Suprapubic skin (tissue), 4 donors: ENCODE measurements around the gene TECPR2. TPM values are rescaled to one million over a fixed set of nuclear protein-coding genes. Genes with fewer than 3 reads are reported as not detected.
A peak's percentile ranks its signal among the peaks of the same experiment; 100 is the strongest.
"Not testable (repeated sequence)": the region's sequence is repeated elsewhere in the genome, so short reads cannot be mapped to it uniquely, and the experiment has no call there.

Source experiments
- DNase-seq, 2 donors: peaks; one replicate each; pipeline ENCODE4 v3.0.0-alpha.2; 2019; ENCODE audit warnings: low spot score in 2 of 2
- H3K27ac ChIP-seq: fragments of 200-600 bp; sonication (generic); one replicate; pipeline ENCODE4 v1.5.1; 2019
- H3K27me3 ChIP-seq: fragments of 200-600 bp; sonication (generic); one replicate; pipeline ENCODE4 v1.5.1; 2019
- H3K36me3 ChIP-seq: fragments of 200-600 bp; sonication (generic); one replicate; pipeline ENCODE4 v1.5.1; 2019
- H3K4me1 ChIP-seq: fragments of 200-600 bp; sonication (generic); one replicate; pipeline ENCODE4 v1.5.1; 2019
- H3K4me3 ChIP-seq: fragments of 200-600 bp; sonication (generic); one replicate; pipeline ENCODE4 v1.5.1; 2019; ENCODE audit warnings: mild to moderate bottlenecking
- H3K9me3 ChIP-seq: fragments of 200-600 bp; sonication (generic); one replicate; pipeline ENCODE4 v1.5.1; 2019
- EP300 ChIP-seq: sonication (generic); formaldehyde crosslinking; IDR thresholded peaks from one replicate; pipeline ENCODE4 v1.6.1; 2017; ENCODE audit warnings: antibody characterized with exemption
- POLR2A ChIP-seq, 2 donors: fragments of 450-650 bp; IDR thresholded peaks; one replicate each; pipeline ENCODE4 v1.6.1; 2017; ENCODE audit warnings: antibody characterized with exemption in 2 of 2, mild to moderate bottlenecking in 2 of 2, moderate library complexity in 2 of 2
- POLR2AphosphoS5 ChIP-seq, 3 donors: sonication (generic); formaldehyde crosslinking; IDR thresholded peaks; one replicate each; pipeline ENCODE4 v1.6.1; 2017; ENCODE audit warnings: antibody characterized with exemption in 3 of 3
- WGBS: methylation state at CpG from one replicate; pipeline ENCODE4 v1.1.5; 2018; 5-methylcytosine and 5-hydroxymethylcytosine counted together
- total RNA-seq, 4 donors: library from RNA; depleted of rRNA; stranded (reverse); fragments of >200 nt; gene quantifications; one replicate each; pipeline ENCODE4 v1.1.0, GENCODE V29; 2016
- TF ChIP-seq, protein P1 (sequence below), 2 donors: fragments of 200-600 bp in 1 of 2; fragments of 450-650 bp in 1 of 2; sonication (generic) in 1 of 2; IDR thresholded peaks; one replicate each; pipeline ENCODE4 v1.5.1; 2016 to 2019; ENCODE audit warnings: antibody characterized with exemption in 2 of 2, mild to moderate bottlenecking in 1 of 2, moderate library complexity in 1 of 2

The TECPR2 gene
- total RNA-seq, 4 donors from 2014 or later = 12.1 to 22.6 (median 16.8) TPM

DNA sequence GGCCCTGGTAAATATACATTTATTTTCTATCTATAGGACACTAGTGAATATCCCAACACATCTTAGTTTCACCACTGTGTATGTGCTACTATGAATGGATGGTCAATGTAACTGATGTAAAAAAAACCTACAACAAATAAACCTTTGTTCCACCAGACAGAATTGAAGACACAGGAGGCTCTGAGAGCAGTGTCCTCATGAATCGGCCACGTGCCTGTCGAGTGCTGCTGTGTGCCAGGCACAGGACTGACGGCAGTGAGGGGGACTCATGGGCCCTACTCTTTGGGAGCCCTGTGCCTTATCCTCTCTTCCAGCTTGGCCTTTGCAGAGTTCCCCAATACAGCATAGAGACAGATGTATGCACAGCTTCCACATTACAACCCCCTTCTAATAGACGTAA, 18.3 kb upstream of the TECPR2 start:
- Histone ChIP-seq H3K4me3 (no peak overlapping the region), H3K27me3 (no peaks in the 10 kb centered on the region), H3K9me3 (no peaks in the 10 kb centered on the region), H3K4me1 (no peaks in the 10 kb centered on the region), H3K27ac (no peak overlapping the region), H3K36me3 (peaks cover 99% of the 10 kb centered on the region)
- no peak for DNase-seq
- TF ChIP-seq, protein P1, sequence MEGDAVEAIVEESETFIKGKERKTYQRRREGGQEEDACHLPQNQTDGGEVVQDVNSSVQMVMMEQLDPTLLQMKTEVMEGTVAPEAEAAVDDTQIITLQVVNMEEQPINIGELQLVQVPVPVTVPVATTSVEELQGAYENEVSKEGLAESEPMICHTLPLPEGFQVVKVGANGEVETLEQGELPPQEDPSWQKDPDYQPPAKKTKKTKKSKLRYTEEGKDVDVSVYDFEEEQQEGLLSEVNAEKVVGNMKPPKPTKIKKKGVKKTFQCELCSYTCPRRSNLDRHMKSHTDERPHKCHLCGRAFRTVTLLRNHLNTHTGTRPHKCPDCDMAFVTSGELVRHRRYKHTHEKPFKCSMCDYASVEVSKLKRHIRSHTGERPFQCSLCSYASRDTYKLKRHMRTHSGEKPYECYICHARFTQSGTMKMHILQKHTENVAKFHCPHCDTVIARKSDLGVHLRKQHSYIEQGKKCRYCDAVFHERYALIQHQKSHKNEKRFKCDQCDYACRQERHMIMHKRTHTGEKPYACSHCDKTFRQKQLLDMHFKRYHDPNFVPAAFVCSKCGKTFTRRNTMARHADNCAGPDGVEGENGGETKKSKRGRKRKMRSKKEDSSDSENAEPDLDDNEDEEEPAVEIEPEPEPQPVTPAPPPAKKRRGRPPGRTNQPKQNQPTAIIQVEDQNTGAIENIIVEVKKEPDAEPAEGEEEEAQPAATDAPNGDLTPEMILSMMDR (IDR thresholded peaks at IDR 0.05) = no peak
- TF ChIP-seq POLR2AphosphoS5 (IDR thresholded peaks at IDR 0.05) (no peak), POLR2A (IDR thresholded peaks at IDR 0.05) (no peak), EP300 (no peak)
- WGBS = 74% methylated on average over 5 of the region's 5 CpGs

DNA sequence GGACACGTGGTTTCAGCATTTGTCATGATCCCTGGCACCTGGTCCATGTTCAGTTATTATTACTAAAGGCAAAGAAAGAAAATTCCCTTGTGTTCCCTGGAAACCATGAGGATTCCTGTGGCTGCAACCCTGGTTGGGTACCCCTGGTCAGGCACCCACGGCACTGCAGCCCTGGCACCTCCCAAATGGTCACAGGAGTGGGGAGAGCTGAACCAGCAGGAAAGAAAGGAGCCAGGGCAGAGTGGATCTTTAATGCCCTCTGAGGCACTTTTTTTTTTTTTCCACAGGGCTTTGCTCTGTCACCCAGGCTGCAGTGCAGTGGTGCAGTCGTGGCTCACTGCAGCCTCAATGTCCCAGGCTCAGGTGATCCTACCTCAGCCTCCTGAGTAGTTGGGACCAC, 17.5 kb upstream of the TECPR2 start:
- no peaks in the 10 kb centered on the region for H3K27me3 ChIP-seq
- no peaks in the 10 kb centered on the region for H3K9me3 ChIP-seq
- WGBS = 84% methylated on average over 3 of the region's 3 CpGs
- H3K27ac ChIP-seq = no peak overlapping the region
- H3K4me3 ChIP-seq = no peak overlapping the region
- no peak for TF ChIP-seq POLR2A (IDR thresholded peaks at IDR 0.05)
- no peak for TF ChIP-seq EP300
- DNase-seq = no peak
- H3K4me1 ChIP-seq = no peaks in the 10 kb centered on the region
- peaks cover 96% of the 10 kb centered on the region for H3K36me3 ChIP-seq

DNA sequence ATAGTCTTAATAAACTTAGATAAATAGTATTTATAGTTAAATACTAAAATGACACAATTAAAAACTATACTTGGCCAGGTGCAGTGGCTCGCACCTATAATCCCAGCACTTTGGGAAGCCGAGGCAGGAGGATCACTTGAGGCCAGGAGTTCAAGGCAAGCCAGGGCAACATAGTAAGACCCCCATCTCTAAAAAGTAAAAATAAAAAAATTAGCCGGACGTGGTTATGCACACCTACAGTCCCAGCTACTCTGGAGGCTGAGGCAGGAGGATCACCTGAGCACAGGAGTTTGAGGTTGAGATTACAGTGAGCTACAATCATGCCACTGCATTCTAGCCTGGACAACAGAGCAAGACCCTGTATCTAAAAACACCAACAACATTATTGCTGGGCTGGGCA, 16.1 kb upstream of the TECPR2 start:
- WGBS = 96% methylated on average over 4 of the region's 4 CpGs

DNA sequence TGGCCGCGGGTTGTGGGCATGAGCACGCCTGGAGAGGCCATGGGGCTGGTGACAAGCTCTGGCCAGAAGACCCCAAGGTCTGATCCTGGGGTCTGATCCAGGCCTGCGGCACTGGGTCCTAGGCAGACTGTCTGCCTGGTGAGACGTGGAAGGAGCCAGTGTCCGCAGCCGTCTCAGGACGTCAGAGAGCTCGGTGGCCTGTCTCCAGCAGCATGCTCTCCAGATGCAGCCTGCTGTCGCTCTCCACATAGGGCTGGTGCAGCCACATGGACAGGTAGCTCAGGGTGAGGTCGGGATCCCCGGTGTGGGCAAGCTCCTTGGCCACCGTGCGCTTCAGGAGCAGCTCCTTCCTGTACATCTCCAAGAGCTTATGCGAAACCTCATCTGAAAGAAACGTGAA, 14.4 kb upstream of the TECPR2 start:
- Histone ChIP-seq H3K4me3 (no peak overlapping the region), H3K4me1 (peaks cover 3% of the 10 kb centered on the region), H3K36me3 (peaks cover 89% of the 10 kb centered on the region), H3K9me3 (no peaks in the 10 kb centered on the region), H3K27ac (no peak overlapping the region), H3K27me3 (no peaks in the 10 kb centered on the region)
- peak in 1 of 2 donors; percentile 50 for DNase-seq
- no peak for TF ChIP-seq POLR2AphosphoS5 (IDR thresholded peaks at IDR 0.05)
- TF ChIP-seq, protein P1 (IDR thresholded peaks at IDR 0.05) = no peak
- 92% methylated on average over 15 of the region's 16 CpGs for WGBS

More for the DNA sequence above, 16.1 kb upstream of the TECPR2 start:
- H3K4me3 ChIP-seq = no peak overlapping the region
- no peak overlapping the region for H3K27ac ChIP-seq
- peaks cover under 1% of the 10 kb centered on the region for H3K4me1 ChIP-seq
- no peaks in the 10 kb centered on the region for H3K27me3 ChIP-seq
- peaks cover 88% of the 10 kb centered on the region for H3K36me3 ChIP-seq
- TF ChIP-seq POLR2AphosphoS5 (IDR thresholded peaks at IDR 0.05) = no peak
- no peak for DNase-seq
- H3K9me3 ChIP-seq = no peaks in the 10 kb centered on the region

DNA sequence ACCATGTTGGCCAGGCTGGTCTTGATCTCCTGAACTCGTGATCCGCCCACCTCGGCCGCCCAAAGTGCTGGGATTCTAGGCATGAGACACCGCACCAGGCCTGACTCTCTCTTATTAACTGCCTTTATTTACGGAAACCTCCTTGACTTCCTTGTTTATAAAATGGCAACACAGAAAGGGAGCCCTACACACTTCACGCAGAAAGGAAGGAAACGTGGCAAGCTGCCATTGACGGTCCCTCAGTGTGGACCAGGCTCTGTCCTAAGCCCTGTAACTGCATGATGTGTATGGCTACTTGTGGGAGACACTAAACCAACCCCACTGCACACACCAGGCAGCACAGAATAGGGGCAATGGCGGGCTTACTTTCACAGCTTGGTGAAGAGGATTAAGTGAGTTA, 11.7 kb upstream of the TECPR2 start:
- TF ChIP-seq, protein P1 (IDR thresholded peaks at IDR 0.05) = no peak
- TF ChIP-seq POLR2AphosphoS5 (IDR thresholded peaks at IDR 0.05) (no peak), POLR2A (IDR thresholded peaks at IDR 0.05) (no peak), EP300 (no peak)
- no peak for DNase-seq
- H3K36me3 ChIP-seq = peaks cover 88% of the 10 kb centered on the region
- H3K27me3 ChIP-seq = no peaks in the 10 kb centered on the region
- H3K27ac ChIP-seq = peak overlapping the region; percentile 24
- 89% methylated on average over 10 of the region's 10 CpGs for WGBS
- no peaks in the 10 kb centered on the region for H3K9me3 ChIP-seq
- no peak overlapping the region for H3K4me3 ChIP-seq
- peaks cover 3% of the 10 kb centered on the region for H3K4me1 ChIP-seq

DNA sequence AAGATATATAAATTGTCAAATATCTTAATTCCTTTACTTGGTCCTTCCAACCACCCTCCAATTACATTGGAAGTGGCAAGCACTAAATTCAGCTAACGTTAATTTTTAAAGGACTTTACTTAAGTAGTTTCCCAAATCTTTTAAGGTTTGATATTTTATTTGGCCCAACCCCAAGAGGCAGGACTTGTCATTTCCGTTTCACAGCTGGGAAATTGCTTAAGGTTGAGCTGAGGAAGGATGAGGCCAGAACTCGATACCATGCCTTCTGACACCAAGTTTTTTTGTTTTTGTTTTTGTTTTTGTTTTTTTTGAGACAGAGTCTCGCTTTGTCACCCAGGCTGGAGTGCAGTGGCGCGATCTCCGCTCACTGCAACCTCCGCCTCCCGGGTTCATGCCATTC, 11.1 kb upstream of the TECPR2 start:
- H3K27me3 ChIP-seq, H3K4me1 ChIP-seq, H3K9me3 ChIP-seq, H3K4me3 ChIP-seq, H3K27ac ChIP-seq, DNase-seq: not testable (repeated sequence)
- peaks cover 87% of the 10 kb centered on the region for H3K36me3 ChIP-seq
- WGBS = 87% methylated on average over 9 of the region's 9 CpGs

DNA sequence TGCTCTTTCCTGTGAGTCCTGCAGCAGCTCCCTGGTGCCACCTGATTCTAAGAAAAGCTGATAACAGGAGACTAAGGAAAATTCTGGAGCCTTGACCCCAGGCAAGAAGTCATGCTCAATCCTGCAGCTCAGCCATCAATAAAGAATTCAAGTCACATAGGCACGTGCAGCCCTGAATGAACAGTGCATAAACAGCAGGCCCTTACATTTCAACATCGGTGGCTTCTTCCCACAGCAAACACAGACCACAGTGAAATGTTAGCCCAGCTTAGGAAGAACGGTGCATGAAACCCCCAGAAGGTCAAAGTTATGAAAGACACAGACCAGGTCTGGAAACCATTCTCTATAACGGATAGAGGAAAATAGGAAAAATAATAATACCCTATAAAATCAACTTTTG, 10.5 kb upstream of the TECPR2 start:
- Histone ChIP-seq H3K27ac (no peak overlapping the region), H3K36me3 (peaks cover 87% of the 10 kb centered on the region), H3K4me3 (no peak overlapping the region), H3K27me3 (no peaks in the 10 kb centered on the region), H3K9me3 (no peaks in the 10 kb centered on the region), H3K4me1 (peaks cover 3% of the 10 kb centered on the region)
- 86% methylated on average over 4 of the region's 4 CpGs for WGBS
- TF ChIP-seq EP300 = no peak
- no peak for TF ChIP-seq POLR2A (IDR thresholded peaks at IDR 0.05)
- TF ChIP-seq, protein P1 (IDR thresholded peaks at IDR 0.05) = no peak
- TF ChIP-seq POLR2AphosphoS5 (IDR thresholded peaks at IDR 0.05) = no peak
- DNase-seq = no peak
